ENCODE results near the gene C21orf91. TPM values are rescaled to one million over a fixed set of nuclear protein-coding genes. Genes with fewer than 3 reads are reported as not detected.

Gene C21orf91
- total RNA-seq, 1 experiment from 2014 or later, result 30.5 TPM

GRCh38 chr21:17783481-17784179, 35.5 kb downstream of the C21orf91 start:
- POLR2A ChIA-PET, result no interaction called here
- CTCF ChIA-PET, result interaction anchor here (0.6 kb wide), 1 partner anchor 358 kb away, joined by 4 read pairs; no protein-coding TSS in a partner anchor
- H3K27me3 Mint-ChIP-seq (ENCODE audit: low read depth), result no peaks in the 10 kb centered on the region
- H3K9me3 Mint-ChIP-seq, result peaks cover 25% of the 10 kb centered on the region
- no peak for ATAC-seq
- H3K4me3 Mint-ChIP-seq, result no peak overlapping the region
- no peak for DNase-seq (ENCODE audit: low spot score)
- no peak for TF ChIP-seq RELA (CRISPR knock-in tag; IDR thresholded peaks at IDR 0.05; ENCODE audit: borderline replicate concordance)
- H3K4me1 Mint-ChIP-seq, result peaks cover 25% of the 10 kb centered on the region
- H3K36me3 Mint-ChIP-seq, result peaks cover 40% of the 10 kb centered on the region
- H3K27ac Mint-ChIP-seq, result no peak overlapping the region

GRCh38 chr21:17783003-17783402, 36.2 kb downstream of the C21orf91 start:
- peaks cover 25% of the 10 kb centered on the region for H3K9me3 Mint-ChIP-seq
- no peak overlapping the region for H3K27ac Mint-ChIP-seq
- CTCF ChIA-PET, result no interaction called here
- ATAC-seq (no peak), DNase-seq (ENCODE audit: low spot score) (no peak)
- no peak overlapping the region for H3K4me3 Mint-ChIP-seq
- peaks cover 40% of the 10 kb centered on the region for H3K36me3 Mint-ChIP-seq
- POLR2A ChIA-PET, result interaction anchor here (0.6 kb wide), 1 partner anchor 61 kb away, joined by 3 read pairs; no protein-coding TSS in a partner anchor
- H3K27me3 Mint-ChIP-seq (ENCODE audit: low read depth), result no peaks in the 10 kb centered on the region
- H3K4me1 Mint-ChIP-seq, result peaks cover 25% of the 10 kb centered on the region
- TF ChIP-seq ESRRA (CRISPR knock-in tag; IDR thresholded peaks at IDR 0.05; ENCODE audit: borderline replicate concordance), result no peak
- no peak for TF ChIP-seq SOX15 (CRISPR knock-in tag; IDR thresholded peaks at IDR 0.05)
- TF ChIP-seq ZNF317 (CRISPR knock-in tag; IDR thresholded peaks at IDR 0.05; ENCODE audit: borderline replicate concordance, low read depth), result no peak
- no peak for TF ChIP-seq TEAD4 (CRISPR knock-in tag; IDR thresholded peaks at IDR 0.05)
- TF ChIP-seq USF2 (CRISPR knock-in tag; IDR thresholded peaks at IDR 0.05), result no peak
- TF ChIP-seq, protein P1, sequence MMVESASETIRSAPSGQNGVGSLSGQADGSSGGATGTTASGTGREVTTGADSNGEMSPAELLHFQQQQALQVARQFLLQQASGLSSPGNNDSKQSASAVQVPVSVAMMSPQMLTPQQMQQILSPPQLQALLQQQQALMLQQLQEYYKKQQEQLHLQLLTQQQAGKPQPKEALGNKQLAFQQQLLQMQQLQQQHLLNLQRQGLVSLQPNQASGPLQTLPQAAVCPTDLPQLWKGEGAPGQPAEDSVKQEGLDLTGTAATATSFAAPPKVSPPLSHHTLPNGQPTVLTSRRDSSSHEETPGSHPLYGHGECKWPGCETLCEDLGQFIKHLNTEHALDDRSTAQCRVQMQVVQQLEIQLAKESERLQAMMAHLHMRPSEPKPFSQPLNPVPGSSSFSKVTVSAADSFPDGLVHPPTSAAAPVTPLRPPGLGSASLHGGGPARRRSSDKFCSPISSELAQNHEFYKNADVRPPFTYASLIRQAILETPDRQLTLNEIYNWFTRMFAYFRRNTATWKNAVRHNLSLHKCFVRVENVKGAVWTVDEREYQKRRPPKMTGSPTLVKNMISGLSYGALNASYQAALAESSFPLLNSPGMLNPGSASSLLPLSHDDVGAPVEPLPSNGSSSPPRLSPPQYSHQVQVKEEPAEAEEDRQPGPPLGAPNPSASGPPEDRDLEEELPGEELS (CRISPR knock-in tag; IDR thresholded peaks at IDR 0.05), result no peak
- TF ChIP-seq, protein P2, sequence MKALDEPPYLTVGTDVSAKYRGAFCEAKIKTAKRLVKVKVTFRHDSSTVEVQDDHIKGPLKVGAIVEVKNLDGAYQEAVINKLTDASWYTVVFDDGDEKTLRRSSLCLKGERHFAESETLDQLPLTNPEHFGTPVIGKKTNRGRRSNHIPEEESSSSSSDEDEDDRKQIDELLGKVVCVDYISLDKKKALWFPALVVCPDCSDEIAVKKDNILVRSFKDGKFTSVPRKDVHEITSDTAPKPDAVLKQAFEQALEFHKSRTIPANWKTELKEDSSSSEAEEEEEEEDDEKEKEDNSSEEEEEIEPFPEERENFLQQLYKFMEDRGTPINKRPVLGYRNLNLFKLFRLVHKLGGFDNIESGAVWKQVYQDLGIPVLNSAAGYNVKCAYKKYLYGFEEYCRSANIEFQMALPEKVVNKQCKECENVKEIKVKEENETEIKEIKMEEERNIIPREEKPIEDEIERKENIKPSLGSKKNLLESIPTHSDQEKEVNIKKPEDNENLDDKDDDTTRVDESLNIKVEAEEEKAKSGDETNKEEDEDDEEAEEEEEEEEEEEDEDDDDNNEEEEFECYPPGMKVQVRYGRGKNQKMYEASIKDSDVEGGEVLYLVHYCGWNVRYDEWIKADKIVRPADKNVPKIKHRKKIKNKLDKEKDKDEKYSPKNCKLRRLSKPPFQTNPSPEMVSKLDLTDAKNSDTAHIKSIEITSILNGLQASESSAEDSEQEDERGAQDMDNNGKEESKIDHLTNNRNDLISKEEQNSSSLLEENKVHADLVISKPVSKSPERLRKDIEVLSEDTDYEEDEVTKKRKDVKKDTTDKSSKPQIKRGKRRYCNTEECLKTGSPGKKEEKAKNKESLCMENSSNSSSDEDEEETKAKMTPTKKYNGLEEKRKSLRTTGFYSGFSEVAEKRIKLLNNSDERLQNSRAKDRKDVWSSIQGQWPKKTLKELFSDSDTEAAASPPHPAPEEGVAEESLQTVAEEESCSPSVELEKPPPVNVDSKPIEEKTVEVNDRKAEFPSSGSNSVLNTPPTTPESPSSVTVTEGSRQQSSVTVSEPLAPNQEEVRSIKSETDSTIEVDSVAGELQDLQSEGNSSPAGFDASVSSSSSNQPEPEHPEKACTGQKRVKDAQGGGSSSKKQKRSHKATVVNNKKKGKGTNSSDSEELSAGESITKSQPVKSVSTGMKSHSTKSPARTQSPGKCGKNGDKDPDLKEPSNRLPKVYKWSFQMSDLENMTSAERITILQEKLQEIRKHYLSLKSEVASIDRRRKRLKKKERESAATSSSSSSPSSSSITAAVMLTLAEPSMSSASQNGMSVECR (CRISPR knock-in tag; IDR thresholded peaks at IDR 0.05; ENCODE audit: borderline replicate concordance), result no peak
- no peak for TF ChIP-seq NR3C1 (CRISPR knock-in tag; conservative IDR thresholded peaks at IDR 0.05; ENCODE audit: low read depth)
- no peak for TF ChIP-seq NR2C2 (CRISPR knock-in tag; IDR thresholded peaks at IDR 0.05)
- TF ChIP-seq USF1 (CRISPR knock-in tag; IDR thresholded peaks at IDR 0.05), result no peak
- no peak for TF ChIP-seq MAX (CRISPR knock-in tag; IDR thresholded peaks at IDR 0.05)
- TF ChIP-seq, protein P3, sequence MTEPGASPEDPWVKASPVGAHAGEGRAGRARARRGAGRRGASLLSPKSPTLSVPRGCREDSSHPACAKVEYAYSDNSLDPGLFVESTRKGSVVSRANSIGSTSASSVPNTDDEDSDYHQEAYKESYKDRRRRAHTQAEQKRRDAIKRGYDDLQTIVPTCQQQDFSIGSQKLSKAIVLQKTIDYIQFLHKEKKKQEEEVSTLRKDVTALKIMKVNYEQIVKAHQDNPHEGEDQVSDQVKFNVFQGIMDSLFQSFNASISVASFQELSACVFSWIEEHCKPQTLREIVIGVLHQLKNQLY (CRISPR knock-in tag; IDR thresholded peaks at IDR 0.05), result no peak
- TF ChIP-seq CDX4 (CRISPR knock-in tag; IDR thresholded peaks at IDR 0.05; ENCODE audit: borderline replicate concordance), result no peak
- TF ChIP-seq, protein P4, sequence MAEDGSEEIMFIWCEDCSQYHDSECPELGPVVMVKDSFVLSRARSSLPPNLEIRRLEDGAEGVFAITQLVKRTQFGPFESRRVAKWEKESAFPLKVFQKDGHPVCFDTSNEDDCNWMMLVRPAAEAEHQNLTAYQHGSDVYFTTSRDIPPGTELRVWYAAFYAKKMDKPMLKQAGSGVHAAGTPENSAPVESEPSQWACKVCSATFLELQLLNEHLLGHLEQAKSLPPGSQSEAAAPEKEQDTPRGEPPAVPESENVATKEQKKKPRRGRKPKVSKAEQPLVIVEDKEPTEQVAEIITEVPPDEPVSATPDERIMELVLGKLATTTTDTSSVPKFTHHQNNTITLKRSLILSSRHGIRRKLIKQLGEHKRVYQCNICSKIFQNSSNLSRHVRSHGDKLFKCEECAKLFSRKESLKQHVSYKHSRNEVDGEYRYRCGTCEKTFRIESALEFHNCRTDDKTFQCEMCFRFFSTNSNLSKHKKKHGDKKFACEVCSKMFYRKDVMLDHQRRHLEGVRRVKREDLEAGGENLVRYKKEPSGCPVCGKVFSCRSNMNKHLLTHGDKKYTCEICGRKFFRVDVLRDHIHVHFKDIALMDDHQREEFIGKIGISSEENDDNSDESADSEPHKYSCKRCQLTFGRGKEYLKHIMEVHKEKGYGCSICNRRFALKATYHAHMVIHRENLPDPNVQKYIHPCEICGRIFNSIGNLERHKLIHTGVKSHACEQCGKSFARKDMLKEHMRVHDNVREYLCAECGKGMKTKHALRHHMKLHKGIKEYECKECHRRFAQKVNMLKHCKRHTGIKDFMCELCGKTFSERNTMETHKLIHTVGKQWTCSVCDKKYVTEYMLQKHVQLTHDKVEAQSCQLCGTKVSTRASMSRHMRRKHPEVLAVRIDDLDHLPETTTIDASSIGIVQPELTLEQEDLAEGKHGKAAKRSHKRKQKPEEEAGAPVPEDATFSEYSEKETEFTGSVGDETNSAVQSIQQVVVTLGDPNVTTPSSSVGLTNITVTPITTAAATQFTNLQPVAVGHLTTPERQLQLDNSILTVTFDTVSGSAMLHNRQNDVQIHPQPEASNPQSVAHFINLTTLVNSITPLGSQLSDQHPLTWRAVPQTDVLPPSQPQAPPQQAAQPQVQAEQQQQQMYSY (CRISPR knock-in tag; IDR thresholded peaks at IDR 0.05), result no peak
- TF ChIP-seq ZNF138 (CRISPR knock-in tag; conservative IDR thresholded peaks at IDR 0.05), result no peak
- TF ChIP-seq ATF2 (CRISPR knock-in tag; IDR thresholded peaks at IDR 0.05; ENCODE audit: borderline replicate concordance, low read depth), result no peak
- TF ChIP-seq JUN (CRISPR knock-in tag; IDR thresholded peaks at IDR 0.05), result no peak
